Breast epithelium (tissue), 4 donors: ENCODE measurements around the gene GPR173. TPM values are rescaled to one million over a fixed set of nuclear protein-coding genes. Genes with fewer than 3 reads are reported as not detected.
A peak's percentile ranks its signal among the peaks of the same experiment; 100 is the strongest.

Experiments
- DNase-seq, 2 donors: peaks; one replicate each; pipeline ENCODE4 v3.0.0-alpha.2; 2019; ENCODE audit warnings: low spot score in 2 of 2
- H3K27ac ChIP-seq, 2 donors: fragments of 200-600 bp; sonication (generic) in 1 of 2; one replicate each; pipeline ENCODE4 v1.5.1; 2016 to 2019; ENCODE audit warnings: mild to moderate bottlenecking in 1 of 2
- H3K27me3 ChIP-seq, 2 donors: fragments of 200-600 bp; sonication (generic) in 1 of 2; one replicate each; pipeline versions ENCODE4 v1.5.1 to v1.6.0; 2017 to 2019; ENCODE audit warnings: control low read depth in 1 of 2, mild to moderate bottlenecking in 1 of 2
- H3K36me3 ChIP-seq: fragments of 200-600 bp; one replicate; pipeline ENCODE4 v1.5.1; 2019
- H3K4me1 ChIP-seq, 2 donors: fragments of 200-600 bp; sonication (generic); one replicate each; pipeline ENCODE4 v1.5.1; 2016 to 2019; ENCODE audit warnings: control low read depth in 1 of 2
- H3K4me3 ChIP-seq, 3 donors: fragments of 200-600 bp; sonication (generic); 1 replicate in 2 of 3; 2 replicates in 1 of 3; pipeline ENCODE4 v1.5.1; 2016 to 2019; ENCODE audit warnings: mild to moderate bottlenecking in 3 of 3, moderate library complexity in 2 of 3
- H3K9me3 ChIP-seq, 2 donors: fragments of 200-600 bp; sonication (generic) in 1 of 2; one replicate each; pipeline ENCODE4 v1.5.1; 2016 to 2019; ENCODE audit warnings: control low read depth in 1 of 2
- POLR2A ChIP-seq: fragments of 450-650 bp; IDR thresholded peaks from one replicate; pipeline ENCODE4 v1.6.1; 2016; ENCODE audit warnings: antibody characterized with exemption, mild to moderate bottlenecking, moderate library complexity
- POLR2AphosphoS5 ChIP-seq, 3 donors: sonication (generic); formaldehyde crosslinking; IDR thresholded peaks; one replicate each; pipeline ENCODE4 v1.6.1; 2017; ENCODE audit warnings: antibody characterized with exemption in 3 of 3
- intact Hi-C: fragments of 100-400 bp; cut with DNase I; formaldehyde crosslinking; loops from one replicate; pipeline ENCODE4 v1.15.1; 2023; ENCODE audit warnings: low total_unique reads
- total RNA-seq, 3 donors: library from RNA; depleted of rRNA; stranded (reverse); fragments of >200 nt; gene quantifications; one replicate each; pipeline ENCODE4 v1.1.0, GENCODE V29; 2016
- TF ChIP-seq, protein P1 (sequence below), 3 donors: fragments of 450-650 bp; IDR thresholded peaks; one replicate each; pipeline ENCODE4 v1.5.1; 2016 to 2017; ENCODE audit warnings: antibody characterized with exemption in 3 of 3, mild to moderate bottlenecking in 3 of 3, moderate library complexity in 3 of 3

Gene GPR173
- total RNA-seq, 3 donors from 2014 or later = 0.96 to 2.3 (median 1.6) TPM

DNA sequence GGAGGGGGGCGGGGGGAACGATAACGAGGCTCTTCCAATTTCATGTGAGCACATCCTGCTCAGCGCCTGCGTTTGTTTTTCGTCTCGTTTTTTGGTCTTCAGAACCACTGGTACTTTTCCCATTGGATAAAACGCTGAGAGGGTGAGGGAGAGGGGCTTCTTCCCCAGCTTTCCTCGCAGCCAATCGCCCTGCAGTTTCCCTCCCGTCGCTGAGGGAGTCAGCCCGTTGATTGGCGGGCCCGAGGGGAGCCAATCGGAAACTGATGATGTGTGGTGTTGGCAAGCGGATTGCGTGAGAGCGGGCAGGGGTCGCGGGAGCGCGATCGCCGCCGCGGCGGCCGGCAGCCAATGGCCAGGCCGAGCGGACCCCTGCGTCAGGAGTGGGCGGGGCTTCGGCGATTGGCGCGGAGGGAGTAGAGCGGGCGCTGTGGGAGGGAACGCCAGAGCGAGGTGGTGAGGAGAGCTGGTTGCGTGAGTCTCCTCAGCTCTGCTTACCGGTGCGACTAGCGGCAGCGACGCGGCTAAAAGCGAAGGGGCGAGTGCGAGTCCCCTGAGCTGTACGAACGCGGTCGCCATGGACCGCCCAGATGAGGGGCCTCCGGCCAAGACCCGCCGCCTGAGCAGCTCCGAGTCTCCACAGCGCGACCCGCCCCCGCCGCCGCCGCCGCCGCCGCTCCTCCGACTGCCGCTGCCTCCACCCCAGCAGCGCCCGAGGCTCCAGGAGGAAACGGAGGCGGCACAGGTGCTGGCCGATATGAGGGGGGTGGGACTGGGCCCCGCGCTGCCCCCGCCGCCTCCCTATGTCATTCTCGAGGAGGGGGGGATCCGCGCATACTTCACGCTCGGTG lies 33.6 kb downstream of the GPR173 start, which contains the start of gene TSPYL2:
TSS of gene TSPYL2 (plus strand) at position 443 of the 848 bp plus-strand sequence. CDS start at position 575, 132 bp downstream.
- intact Hi-C loops = no loop called here
- Histone ChIP-seq H3K27me3 (peaks cover 0 to 48% of the 10 kb centered on the region in 2 donors), H3K4me1 (no peaks in the 10 kb centered on the region), H3K9me3 (no peaks in the 10 kb centered on the region), H3K27ac (peak within 1 kb of the TSS; percentile 91 to 93), H3K4me3 (peak within 1 kb of the TSS; percentile 73 to 85 (median 77)), H3K36me3 (no peaks in the 10 kb centered on the region)
- TF ChIP-seq POLR2AphosphoS5 (IDR thresholded peaks at IDR 0.05) (peak; percentile 95 to 97 (median 96)), POLR2A (peak; percentile 89)
- TF ChIP-seq, protein P1, sequence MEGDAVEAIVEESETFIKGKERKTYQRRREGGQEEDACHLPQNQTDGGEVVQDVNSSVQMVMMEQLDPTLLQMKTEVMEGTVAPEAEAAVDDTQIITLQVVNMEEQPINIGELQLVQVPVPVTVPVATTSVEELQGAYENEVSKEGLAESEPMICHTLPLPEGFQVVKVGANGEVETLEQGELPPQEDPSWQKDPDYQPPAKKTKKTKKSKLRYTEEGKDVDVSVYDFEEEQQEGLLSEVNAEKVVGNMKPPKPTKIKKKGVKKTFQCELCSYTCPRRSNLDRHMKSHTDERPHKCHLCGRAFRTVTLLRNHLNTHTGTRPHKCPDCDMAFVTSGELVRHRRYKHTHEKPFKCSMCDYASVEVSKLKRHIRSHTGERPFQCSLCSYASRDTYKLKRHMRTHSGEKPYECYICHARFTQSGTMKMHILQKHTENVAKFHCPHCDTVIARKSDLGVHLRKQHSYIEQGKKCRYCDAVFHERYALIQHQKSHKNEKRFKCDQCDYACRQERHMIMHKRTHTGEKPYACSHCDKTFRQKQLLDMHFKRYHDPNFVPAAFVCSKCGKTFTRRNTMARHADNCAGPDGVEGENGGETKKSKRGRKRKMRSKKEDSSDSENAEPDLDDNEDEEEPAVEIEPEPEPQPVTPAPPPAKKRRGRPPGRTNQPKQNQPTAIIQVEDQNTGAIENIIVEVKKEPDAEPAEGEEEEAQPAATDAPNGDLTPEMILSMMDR (IDR thresholded peaks at IDR 0.05) = no peak
- peak; percentile 93 to 96 for DNase-seq

DNA sequence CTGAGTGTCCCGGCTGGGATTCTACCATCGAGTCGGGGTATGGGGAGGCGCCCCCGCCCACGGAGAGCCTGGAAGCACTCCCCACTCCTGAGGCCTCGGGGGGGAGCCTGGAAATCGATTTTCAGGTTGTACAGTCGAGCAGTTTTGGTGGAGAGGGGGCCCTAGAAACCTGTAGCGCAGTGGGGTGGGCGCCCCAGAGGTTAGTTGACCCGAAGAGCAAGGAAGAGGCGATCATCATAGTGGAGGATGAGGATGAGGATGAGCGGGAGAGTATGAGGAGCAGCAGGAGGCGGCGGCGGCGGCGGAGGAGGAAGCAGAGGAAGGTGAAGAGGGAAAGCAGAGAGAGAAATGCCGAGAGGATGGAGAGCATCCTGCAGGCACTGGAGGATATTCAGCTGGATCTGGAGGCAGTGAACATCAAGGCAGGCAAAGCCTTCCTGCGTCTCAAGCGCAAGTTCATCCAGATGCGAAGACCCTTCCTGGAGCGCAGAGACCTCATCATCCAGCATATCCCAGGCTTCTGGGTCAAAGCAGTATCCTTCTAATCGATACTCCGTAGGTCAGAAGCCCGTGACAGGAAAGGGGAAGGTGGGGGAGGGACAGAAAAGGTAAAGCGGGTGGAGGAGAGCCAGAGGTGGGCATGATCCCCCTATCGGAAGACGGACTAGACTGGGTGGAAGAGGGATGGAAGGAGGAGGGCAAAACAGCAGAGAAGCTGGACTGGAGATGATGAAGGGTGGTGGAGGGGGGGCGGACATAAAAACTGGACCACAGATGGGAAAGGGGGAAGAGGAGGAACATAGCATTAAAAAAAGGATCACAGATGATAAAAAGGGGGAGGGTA lies 34.4 kb downstream of the GPR173 start:
- no peak for TF ChIP-seq POLR2AphosphoS5 (IDR thresholded peaks at IDR 0.05)
- no peak for TF ChIP-seq POLR2A
- TF ChIP-seq, protein P1 (IDR thresholded peaks at IDR 0.05) = no peak
- H3K36me3 ChIP-seq = no peaks in the 10 kb centered on the region
- intact Hi-C loops = no loop called here

DNA sequence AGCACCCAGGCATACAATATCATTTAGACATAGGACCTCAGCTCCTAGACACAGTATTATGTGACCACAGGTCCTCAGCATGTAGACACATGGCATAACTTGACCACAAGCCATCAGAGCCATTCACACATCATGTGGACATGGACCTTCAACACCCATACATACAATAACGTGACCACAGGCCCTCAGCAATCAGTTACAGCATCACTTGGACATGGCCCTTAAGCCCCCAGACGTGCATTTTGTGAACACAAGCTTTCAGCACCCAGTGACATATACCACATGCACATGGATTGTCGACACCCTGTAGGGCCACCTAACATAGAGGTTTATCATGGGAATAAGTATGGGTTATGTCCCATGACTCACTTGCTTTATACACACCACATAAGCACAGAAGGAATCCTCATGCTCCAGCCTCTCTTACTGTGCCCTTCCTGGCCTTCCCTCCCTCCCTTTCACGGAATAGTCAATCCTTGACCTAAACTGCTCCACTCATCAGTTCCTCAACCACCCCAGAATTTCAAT lies 35.5 kb downstream of the GPR173 start:
- peak overlapping the region; percentile 49 to 91 for H3K27ac ChIP-seq
- H3K36me3 ChIP-seq = no peaks in the 10 kb centered on the region
- H3K9me3 ChIP-seq = no peaks in the 10 kb centered on the region
- H3K27me3 ChIP-seq = peaks cover 0 to 48% of the 10 kb centered on the region in 2 donors
- TF ChIP-seq POLR2AphosphoS5 (IDR thresholded peaks at IDR 0.05) = no peak
- TF ChIP-seq POLR2A = no peak
- TF ChIP-seq, protein P1 (IDR thresholded peaks at IDR 0.05) = no peak
- no peaks in the 10 kb centered on the region for H3K4me1 ChIP-seq
- no peak for DNase-seq
- intact Hi-C loops = no loop called here
- H3K4me3 ChIP-seq = peak overlapping the region; percentile 73 to 85 (median 77)

More for the DNA sequence above, 34.4 kb downstream of the GPR173 start:
- Histone ChIP-seq H3K9me3 (no peaks in the 10 kb centered on the region), H3K4me3 (peak overlapping the region; percentile 73 to 85 (median 77)), H3K4me1 (no peaks in the 10 kb centered on the region), H3K27ac (peak overlapping the region; percentile 91 to 93), H3K27me3 (peaks cover 0 to 50% of the 10 kb centered on the region in 2 donors)
- DNase-seq = no peak

DNA sequence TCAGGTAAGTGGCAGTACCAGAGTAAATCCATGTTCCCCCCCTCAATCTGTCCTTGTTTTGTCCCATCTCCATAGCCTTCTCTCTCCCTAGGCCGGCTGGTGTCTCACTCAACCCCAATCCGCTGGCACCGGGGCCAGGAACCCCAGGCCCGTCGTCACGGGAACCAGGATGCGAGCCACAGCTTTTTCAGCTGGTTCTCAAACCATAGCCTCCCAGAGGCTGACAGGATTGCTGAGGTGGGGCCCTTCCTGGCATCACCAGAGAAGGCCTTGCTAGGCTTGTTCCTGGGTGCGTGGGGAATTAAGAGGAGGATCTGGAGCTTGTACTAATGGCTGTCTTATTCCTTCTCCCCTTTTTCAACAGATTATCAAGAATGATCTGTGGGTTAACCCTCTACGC lies 36.3 kb downstream of the GPR173 start:
- intact Hi-C loops = no loop called here
- Histone ChIP-seq H3K4me1 (no peaks in the 10 kb centered on the region), H3K27ac (peak overlapping the region in 1 of 2 donors; percentile 49), H3K9me3 (no peaks in the 10 kb centered on the region), H3K27me3 (peaks cover 0 to 43% of the 10 kb centered on the region in 2 donors), H3K36me3 (no peaks in the 10 kb centered on the region), H3K4me3 (peak overlapping the region in 2 of 3 donors; percentile 73 to 85)
- no peak for DNase-seq
- TF ChIP-seq POLR2A = no peak
- TF ChIP-seq POLR2AphosphoS5 (IDR thresholded peaks at IDR 0.05) = no peak

DNA sequence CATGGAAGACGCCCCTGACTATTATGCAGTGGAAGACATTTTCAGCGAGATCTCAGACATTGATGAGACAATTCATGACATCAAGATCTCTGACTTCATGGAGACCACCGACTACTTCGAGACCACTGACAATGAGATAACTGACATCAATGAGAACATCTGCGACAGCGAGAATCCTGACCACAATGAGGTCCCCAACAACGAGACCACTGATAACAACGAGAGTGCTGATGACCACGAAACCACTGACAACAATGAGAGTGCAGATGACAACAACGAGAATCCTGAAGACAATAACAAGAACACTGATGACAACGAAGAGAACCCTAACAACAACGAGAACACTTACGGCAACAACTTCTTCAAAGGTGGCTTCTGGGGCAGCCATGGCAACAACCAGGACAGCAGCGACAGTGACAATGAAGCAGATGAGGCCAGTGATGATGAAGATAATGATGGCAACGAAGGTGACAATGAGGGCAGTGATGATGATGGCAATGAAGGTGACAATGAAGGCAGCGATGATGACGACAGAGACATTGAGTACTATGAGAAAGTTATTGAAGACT lies 37.2 kb downstream of the GPR173 start:
- Histone ChIP-seq H3K9me3 (no peaks in the 10 kb centered on the region), H3K36me3 (no peaks in the 10 kb centered on the region), H3K27ac (peak overlapping the region; percentile 18 to 38), H3K4me1 (no peaks in the 10 kb centered on the region), H3K4me3 (no peak overlapping the region), H3K27me3 (peaks cover 0 to 43% of the 10 kb centered on the region in 2 donors)
- TF ChIP-seq POLR2AphosphoS5 (IDR thresholded peaks at IDR 0.05) = no peak
- TF ChIP-seq, protein P1 (IDR thresholded peaks at IDR 0.05) = no peak
- TF ChIP-seq POLR2A = no peak
- intact Hi-C loops = no loop called here
- DNase-seq = no peak
